ENCODE measurements around the gene TMEM139. TPM values are rescaled to one million over a fixed set of nuclear protein-coding genes. Genes with fewer than 3 reads are reported as not detected.
A peak's percentile ranks its signal among the peaks of the same experiment; 100 is the strongest.

Gene TMEM139
- total and polyA plus RNA-seq, 2 experiments from 2014 or later: 15.6 to 19.8 TPM

DNA sequence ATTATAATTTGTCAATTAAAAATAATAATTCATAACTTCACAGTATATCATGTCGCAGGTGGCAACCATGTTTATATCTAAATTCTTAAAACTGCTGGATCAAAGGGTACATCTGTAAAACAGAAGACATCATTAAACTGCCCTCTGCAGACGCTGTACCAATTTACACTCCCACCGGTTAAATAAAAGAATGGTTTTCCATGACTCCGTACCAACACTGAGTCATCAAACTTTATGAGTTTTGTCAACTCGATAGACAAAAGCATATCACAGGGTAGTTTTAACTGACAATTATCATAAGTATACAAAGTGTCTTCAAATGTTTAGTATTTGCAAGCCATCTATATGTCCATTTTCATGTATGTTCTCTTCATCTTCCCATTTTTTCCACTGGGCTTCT is 27.3 kb upstream of the TMEM139 start:
- H3K4me2 ChIP-seq: no peak overlapping the region
- H3K9me3 ChIP-seq (ENCODE audit: low read depth): no peaks in the 10 kb centered on the region
- WGBS (ENCODE audit: low lambda C conversion rate, missing lambda C conversion rate): 63% methylated on average over 5 of the region's 5 CpGs
- no peak overlapping the region for H2AFZ ChIP-seq
- no peaks in the 10 kb centered on the region for H3K27me3 ChIP-seq
- H3K27ac ChIP-seq: no peak overlapping the region
- no peaks in the 10 kb centered on the region for H3K36me3 ChIP-seq (replicated peaks; ENCODE audit: insufficient read depth, low read depth)
- no peak overlapping the region for H3K4me3 ChIP-seq
- H4K20me1 ChIP-seq (ENCODE audit: insufficient read depth, poor library complexity, severe bottlenecking): no peaks in the 10 kb centered on the region
- no peaks in the 10 kb centered on the region for H3K9me2 ChIP-seq (replicated peaks; ENCODE audit: insufficient read depth)
- peaks cover 4% of the 10 kb centered on the region for H3K4me1 ChIP-seq (ENCODE audit: insufficient read depth)
- no peak for DNase-seq (ENCODE audit: low spot score)
- H3K79me2 ChIP-seq: no peaks in the 10 kb centered on the region
- TF ChIP-seq, protein P1, sequence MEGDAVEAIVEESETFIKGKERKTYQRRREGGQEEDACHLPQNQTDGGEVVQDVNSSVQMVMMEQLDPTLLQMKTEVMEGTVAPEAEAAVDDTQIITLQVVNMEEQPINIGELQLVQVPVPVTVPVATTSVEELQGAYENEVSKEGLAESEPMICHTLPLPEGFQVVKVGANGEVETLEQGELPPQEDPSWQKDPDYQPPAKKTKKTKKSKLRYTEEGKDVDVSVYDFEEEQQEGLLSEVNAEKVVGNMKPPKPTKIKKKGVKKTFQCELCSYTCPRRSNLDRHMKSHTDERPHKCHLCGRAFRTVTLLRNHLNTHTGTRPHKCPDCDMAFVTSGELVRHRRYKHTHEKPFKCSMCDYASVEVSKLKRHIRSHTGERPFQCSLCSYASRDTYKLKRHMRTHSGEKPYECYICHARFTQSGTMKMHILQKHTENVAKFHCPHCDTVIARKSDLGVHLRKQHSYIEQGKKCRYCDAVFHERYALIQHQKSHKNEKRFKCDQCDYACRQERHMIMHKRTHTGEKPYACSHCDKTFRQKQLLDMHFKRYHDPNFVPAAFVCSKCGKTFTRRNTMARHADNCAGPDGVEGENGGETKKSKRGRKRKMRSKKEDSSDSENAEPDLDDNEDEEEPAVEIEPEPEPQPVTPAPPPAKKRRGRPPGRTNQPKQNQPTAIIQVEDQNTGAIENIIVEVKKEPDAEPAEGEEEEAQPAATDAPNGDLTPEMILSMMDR (IDR thresholded peaks at IDR 0.05; ENCODE audit: poor library complexity): peak; percentile 1
- TF ChIP-seq EZH2 (IDR thresholded peaks at IDR 0.05; ENCODE audit: borderline replicate concordance): no peak
- no peak for TF ChIP-seq EZH2phosphoT487 (IDR thresholded peaks at IDR 0.05; ENCODE audit: low read depth, severe bottlenecking, unreplicated experiment)

DNA sequence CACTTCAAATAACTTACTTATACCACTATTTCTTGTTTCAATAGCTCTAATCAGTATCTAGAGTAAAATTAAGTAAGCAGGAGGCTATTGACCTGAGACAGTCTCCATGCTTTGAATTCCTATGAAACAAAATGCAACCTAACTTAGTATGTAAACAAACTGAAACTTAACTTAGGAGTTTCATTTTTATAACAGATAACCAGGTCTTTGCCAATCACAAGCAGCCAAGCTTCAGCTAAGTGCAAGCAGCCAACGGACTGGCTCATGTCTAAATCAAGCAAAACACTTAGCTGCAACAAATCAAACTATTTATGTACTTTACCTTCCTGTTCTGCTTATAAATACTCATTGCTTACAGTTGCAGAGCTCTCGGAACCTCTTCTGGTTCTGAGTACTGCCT is 25.9 kb upstream of the TMEM139 start:
- H3K27ac ChIP-seq: peak overlapping the region; percentile 58
- H3K9me3 ChIP-seq (ENCODE audit: low read depth): no peaks in the 10 kb centered on the region
- no peak for DNase-seq (ENCODE audit: low spot score)
- H3K79me2 ChIP-seq: peaks cover 1% of the 10 kb centered on the region
- TF ChIP-seq, protein P1 (IDR thresholded peaks at IDR 0.05; ENCODE audit: poor library complexity): no peak
- TF ChIP-seq EZH2 (IDR thresholded peaks at IDR 0.05; ENCODE audit: borderline replicate concordance) (no peak), EZH2phosphoT487 (IDR thresholded peaks at IDR 0.05; ENCODE audit: low read depth, severe bottlenecking, unreplicated experiment) (no peak)
- no peaks in the 10 kb centered on the region for H3K9me2 ChIP-seq (replicated peaks; ENCODE audit: insufficient read depth)
- H3K4me2 ChIP-seq: no peak overlapping the region
- peaks cover 4% of the 10 kb centered on the region for H3K4me1 ChIP-seq (ENCODE audit: insufficient read depth)
- H3K4me3 ChIP-seq: no peak overlapping the region
- no peak overlapping the region for H2AFZ ChIP-seq
- H3K27me3 ChIP-seq: no peaks in the 10 kb centered on the region
- H3K36me3 ChIP-seq (replicated peaks; ENCODE audit: insufficient read depth, low read depth): no peaks in the 10 kb centered on the region
- 57% methylated on average over 2 of the region's 2 CpGs for WGBS (ENCODE audit: low lambda C conversion rate, missing lambda C conversion rate)
- no peaks in the 10 kb centered on the region for H4K20me1 ChIP-seq (ENCODE audit: insufficient read depth, poor library complexity, severe bottlenecking)

DNA sequence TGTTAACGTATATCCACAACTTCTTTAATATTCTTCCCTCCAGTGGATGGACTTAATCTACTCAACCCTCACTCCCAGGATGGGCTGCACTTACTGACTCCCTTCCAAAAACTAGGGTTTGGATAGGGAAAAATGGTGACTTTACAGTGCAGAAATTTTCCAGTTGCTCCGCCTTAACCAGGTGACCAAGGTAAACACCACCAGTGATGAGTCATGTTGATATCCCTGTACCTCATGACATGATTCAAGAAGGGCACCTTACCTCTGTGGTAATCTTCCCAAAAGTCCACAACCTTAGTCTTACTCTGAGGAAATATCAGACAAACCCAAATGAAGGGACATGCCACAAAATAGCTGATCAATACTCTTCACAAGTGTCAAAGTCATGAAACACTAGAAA is 25.0 kb upstream of the TMEM139 start:
- no peak overlapping the region for H3K4me2 ChIP-seq
- TF ChIP-seq, protein P1 (IDR thresholded peaks at IDR 0.05; ENCODE audit: poor library complexity): no peak
- TF ChIP-seq EZH2 (IDR thresholded peaks at IDR 0.05; ENCODE audit: borderline replicate concordance): no peak
- no peak for TF ChIP-seq EZH2phosphoT487 (IDR thresholded peaks at IDR 0.05; ENCODE audit: low read depth, severe bottlenecking, unreplicated experiment)
- no peak overlapping the region for H2AFZ ChIP-seq
- peak overlapping the region; percentile 58 for H3K27ac ChIP-seq
- no peaks in the 10 kb centered on the region for H3K27me3 ChIP-seq
- H3K36me3 ChIP-seq (replicated peaks; ENCODE audit: insufficient read depth, low read depth): no peaks in the 10 kb centered on the region
- H4K20me1 ChIP-seq (ENCODE audit: insufficient read depth, poor library complexity, severe bottlenecking): no peaks in the 10 kb centered on the region
- peak; percentile 47 for DNase-seq (ENCODE audit: low spot score)
- no peaks in the 10 kb centered on the region for H3K9me2 ChIP-seq (replicated peaks; ENCODE audit: insufficient read depth)
- 88% methylated on average over 2 of the region's 2 CpGs for WGBS (ENCODE audit: low lambda C conversion rate, missing lambda C conversion rate)
- peaks cover 11% of the 10 kb centered on the region for H3K79me2 ChIP-seq
- H3K9me3 ChIP-seq (ENCODE audit: low read depth): no peaks in the 10 kb centered on the region
- H3K4me3 ChIP-seq: no peak overlapping the region
- H3K4me1 ChIP-seq (ENCODE audit: insufficient read depth): peaks cover 12% of the 10 kb centered on the region

DNA sequence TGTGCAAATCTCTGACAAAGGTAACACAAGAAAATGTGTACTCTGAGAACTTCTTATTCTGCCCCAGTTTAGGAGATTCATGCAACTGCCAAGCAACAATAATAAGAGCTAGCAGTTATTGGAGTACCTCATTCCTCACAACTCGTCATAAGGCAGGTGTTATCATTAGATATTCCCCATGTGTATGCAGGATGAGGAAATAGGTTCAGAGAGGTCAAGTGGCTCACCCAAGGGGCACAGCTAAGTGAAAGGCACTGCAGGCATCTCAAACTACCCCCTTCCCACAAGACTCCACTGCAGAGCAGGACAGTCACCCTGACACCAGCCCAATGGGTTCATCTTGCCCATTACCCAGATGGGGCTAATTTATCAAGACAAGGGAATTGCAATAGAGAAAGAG is 22.9 kb upstream of the TMEM139 start:
- H3K36me3 ChIP-seq (replicated peaks; ENCODE audit: insufficient read depth, low read depth): no peaks in the 10 kb centered on the region
- no peaks in the 10 kb centered on the region for H3K9me2 ChIP-seq (replicated peaks; ENCODE audit: insufficient read depth)
- H3K4me2 ChIP-seq: no peak overlapping the region
- no peaks in the 10 kb centered on the region for H3K9me3 ChIP-seq (ENCODE audit: low read depth)
- DNase-seq (ENCODE audit: low spot score): no peak
- H3K4me3 ChIP-seq: no peak overlapping the region
- WGBS (ENCODE audit: low lambda C conversion rate, missing lambda C conversion rate): 100% methylated on average over 1 of the region's 1 CpG
- H3K27me3 ChIP-seq: no peaks in the 10 kb centered on the region
- peaks cover 12% of the 10 kb centered on the region for H3K4me1 ChIP-seq (ENCODE audit: insufficient read depth)
- TF ChIP-seq EZH2 (IDR thresholded peaks at IDR 0.05; ENCODE audit: borderline replicate concordance): no peak
- TF ChIP-seq, protein P1 (IDR thresholded peaks at IDR 0.05; ENCODE audit: poor library complexity): no peak
- TF ChIP-seq EZH2phosphoT487 (IDR thresholded peaks at IDR 0.05; ENCODE audit: low read depth, severe bottlenecking, unreplicated experiment): no peak
- no peaks in the 10 kb centered on the region for H4K20me1 ChIP-seq (ENCODE audit: insufficient read depth, poor library complexity, severe bottlenecking)
- H3K79me2 ChIP-seq: peaks cover 18% of the 10 kb centered on the region
- no peak overlapping the region for H2AFZ ChIP-seq
- no peak overlapping the region for H3K27ac ChIP-seq
